Stimulated activated CD8-positive, alpha-beta memory T cell treated with anti-CD3 and anti-CD28 coated beads, Interleukin-4, amount 100 ng/mL, for 48 hours (primary cell): Measurements from ENCODE around the gene ZSWIM7.

Source experiments
- DNase-seq: peaks from one replicate; pipeline ENCODE4 v3.0.0-alpha.2; 2020

The ZSWIM7 gene

DNA sequence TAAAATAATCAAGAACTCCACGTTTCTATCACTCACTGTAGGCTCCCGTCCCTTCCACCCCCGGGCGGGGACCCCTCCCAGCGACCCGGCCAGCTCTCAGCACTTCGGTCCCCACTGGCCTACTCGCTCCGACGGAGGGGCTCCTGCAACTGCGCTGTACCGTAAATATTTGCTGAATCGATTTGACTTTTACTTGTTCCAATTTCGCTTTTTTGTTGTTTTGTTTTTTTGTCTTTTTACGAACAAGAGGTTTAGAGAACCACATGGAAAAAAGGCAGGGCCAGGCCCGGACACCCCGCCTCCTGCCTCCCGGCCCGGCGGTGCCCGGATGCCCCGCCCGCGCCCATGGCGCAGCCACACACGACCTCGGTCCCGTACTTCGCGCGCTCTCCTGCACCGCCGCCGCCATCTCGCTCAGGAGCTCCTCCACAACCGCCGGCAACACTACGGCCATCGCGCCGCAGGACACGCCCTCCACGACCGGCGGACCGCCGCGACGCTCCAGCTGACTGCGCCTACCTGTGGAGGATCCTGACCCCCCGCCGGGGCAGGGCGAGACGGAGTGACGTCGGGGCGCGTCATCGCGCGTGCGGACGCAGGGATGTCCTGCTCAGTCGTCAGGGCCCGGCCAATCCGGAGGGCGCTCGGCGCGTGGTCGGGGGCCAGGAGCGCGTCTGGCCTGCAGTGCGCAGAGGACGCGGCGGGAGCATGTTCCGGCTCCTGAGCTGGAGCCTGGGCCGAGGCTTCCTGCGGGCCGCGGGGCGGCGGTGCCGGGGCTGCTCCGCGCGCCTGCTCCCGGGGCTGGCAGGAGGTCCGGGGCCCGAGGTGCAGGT, at the start of gene ZSWIM7, which contains the start of gene TTC19:
ZSWIM7 (minus strand) TSS at position 564 of the 833 bp plus-strand sequence; CDS start at position 454, 110 bp downstream.
TTC19 (plus strand) TSS at position 684 of the 833 bp plus-strand sequence; CDS start at position 709, 25 bp downstream.
- DNase-seq = peak; percentile 98

- no peak for DNase-seq
Measured at GRCh38 chr17:16048811-16049449, 49.4 kb upstream of the ZSWIM7 start.

GRCh38 chr17:16046966-16047365, 47.5 kb upstream of the ZSWIM7 start:
- no peak for DNase-seq

DNA sequence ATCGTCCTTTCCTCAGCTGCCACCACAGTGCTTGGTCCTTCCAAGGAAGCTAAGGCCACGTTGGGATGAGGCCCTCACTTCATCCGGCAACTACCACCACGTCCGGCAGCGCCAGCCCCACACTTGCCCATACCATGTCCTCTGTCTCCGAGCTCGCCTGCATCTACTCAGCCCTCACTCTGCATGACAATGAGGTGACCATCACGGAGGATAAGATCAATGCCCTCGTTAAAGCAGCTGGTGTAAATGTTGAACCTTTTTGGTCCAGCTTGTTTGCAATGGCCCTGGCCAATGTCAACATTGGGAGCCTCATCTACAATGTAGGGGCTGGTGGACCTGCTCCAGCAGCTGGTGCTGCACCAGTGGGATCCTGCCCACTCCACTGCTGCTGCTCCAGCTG, 45.0 kb upstream of the ZSWIM7 start:
- no peak for DNase-seq

GRCh38 chr17:16040710-16041251, 41.3 kb upstream of the ZSWIM7 start:
- no peak for DNase-seq

- no peak for DNase-seq
Measured at GRCh38 chr17:16037636-16038035, 38.1 kb upstream of the ZSWIM7 start.

DNA sequence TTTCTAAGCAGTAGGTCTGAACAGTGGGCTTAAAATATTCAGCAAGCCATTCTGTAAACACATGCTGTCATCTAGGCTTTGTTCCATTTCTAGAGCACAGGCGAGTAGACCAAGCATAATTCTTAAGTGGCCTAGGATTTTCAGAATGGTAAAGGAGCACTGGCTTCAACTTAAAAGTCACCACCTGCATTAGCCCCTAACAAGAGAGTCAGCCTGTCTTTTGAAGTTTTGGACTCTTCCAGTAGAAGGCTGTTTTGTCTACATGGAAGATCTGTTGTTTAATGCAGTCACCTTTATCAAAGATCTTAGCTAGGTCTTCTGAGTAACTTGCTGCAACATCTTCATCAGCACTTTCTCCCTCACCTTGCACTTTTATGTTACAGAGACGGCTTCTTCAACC, 36.8 kb upstream of the ZSWIM7 start:
- no peak for DNase-seq

DNA sequence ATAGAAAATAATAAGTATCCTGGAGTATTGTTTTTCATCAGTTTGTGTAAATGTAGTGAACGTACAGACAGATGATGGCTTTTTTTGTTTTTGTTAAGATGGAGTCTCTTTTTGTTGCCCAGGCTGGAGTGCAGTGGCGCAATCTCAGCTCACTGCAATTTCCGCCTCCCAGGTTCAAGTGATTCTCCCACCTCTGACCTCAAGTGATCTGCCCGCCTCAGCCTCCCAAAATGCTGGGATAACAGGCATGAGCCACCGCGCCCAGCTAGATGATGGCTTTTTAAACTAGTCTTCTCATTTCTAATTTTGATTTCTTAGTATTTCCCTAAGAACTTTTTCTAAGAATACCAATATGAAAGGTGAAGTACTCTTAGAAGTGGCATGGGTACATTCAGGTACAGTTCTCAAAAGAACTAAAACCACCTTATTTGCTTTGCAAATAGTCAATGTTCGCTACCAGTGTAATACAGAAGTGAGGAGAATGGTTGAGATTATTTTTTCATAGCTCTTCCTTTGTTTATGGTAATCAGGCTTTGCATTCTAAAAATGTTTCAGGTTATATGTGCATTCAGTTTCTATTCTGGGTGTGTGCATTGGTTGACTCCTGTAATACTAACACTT, 34.3 kb upstream of the ZSWIM7 start:
- DNase-seq = no peak

DNA sequence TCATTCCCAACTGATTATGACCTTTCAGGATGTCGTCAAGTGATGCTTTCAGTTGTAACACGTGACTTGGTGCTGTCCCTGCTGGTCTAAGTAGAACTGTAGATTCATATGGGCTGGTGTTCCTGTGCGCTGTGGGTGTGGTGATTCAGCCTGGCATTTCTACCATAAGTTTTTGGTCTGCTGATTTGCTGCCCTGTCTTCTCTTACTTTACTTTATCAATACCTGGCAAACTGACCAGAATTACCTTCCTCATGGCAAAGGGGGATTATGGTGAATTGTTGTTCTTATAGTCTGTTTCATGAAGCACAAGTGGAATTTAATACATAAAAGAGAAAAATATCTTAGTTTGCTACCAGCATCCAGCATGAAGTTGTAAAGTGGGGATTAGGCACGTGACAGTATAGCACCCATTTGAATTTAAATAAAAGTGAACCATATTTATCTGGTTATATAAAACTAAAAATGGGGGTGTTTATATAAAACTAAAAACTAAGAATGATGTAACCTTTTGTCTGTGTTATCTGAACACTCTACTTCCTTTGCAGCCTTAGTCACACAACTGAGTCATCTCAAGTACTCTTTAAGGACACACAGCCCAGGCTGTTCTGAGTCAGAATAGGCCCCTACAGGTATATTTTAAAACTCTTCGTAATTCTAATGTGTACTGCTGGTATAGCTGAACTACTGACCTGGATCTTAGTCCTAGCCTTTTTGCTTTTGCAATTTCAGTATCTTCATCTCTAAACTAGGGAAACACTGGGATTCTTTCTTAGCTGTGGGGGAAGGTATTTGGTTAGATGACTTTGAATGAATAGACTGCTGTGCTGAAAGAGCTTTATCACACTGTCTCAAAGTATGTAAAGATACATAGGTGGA, 28.4 kb upstream of the ZSWIM7 start:
- DNase-seq = peak; percentile 62

DNA sequence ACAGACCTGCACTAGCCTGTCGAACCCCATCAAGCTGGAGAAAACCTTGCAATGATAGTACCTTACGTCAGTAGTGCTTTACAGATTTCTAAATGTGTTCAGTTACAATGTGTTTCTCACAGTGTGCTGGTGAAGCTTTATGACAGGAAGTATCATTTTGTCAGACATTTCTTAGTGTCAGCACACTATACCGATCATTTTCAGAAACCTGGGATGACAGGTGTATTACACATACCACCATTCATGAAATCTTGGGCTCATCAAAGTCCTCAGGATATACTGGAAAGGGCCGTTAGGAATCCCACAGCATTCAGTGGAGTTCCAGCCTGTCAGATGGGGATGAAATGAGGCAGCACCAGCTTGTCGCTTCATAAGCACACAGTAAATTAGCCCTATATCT, 27.4 kb upstream of the ZSWIM7 start:
- no peak for DNase-seq

DNA sequence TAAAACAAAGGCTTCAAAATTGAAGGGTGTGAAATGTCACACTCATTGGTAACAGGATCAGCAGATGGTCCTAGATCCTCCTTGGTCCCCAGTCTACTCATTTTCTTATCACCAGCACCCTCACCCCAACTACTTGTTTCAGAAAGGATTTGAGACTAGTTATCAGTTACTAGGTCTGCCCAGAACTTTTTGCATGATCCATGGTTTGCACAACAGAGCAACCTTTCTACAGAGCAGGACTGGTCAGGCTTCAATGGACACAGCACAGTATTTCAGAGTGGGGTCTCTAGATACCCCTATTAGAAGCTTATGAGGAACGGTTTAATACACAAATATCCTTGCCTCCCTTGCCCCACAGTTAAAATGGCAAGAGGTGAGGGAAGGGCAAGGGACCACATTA, 25.7 kb upstream of the ZSWIM7 start:
- DNase-seq = no peak

DNA sequence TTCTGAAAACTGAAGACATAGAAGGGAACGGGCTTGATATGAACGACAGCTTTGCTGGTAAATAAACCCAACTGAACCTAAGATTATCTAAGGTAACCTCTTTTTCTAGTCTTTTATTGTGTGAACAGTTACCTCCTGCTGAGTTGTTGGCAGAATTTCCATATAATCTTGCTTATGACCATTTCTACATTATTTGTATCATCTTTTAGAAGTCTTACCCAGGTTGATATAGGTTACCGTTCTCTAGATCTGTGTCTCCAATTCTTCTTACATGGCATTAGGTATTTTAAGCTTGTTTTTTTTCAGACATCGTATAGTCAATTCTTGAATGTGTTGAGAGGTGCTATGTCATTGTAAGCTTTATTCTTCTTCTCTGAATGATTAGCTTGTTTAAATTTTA, 24.4 kb upstream of the ZSWIM7 start:
- no peak for DNase-seq

- DNase-seq = no peak
Measured at GRCh38 chr17:16019347-16019746, 19.8 kb upstream of the ZSWIM7 start.

DNA sequence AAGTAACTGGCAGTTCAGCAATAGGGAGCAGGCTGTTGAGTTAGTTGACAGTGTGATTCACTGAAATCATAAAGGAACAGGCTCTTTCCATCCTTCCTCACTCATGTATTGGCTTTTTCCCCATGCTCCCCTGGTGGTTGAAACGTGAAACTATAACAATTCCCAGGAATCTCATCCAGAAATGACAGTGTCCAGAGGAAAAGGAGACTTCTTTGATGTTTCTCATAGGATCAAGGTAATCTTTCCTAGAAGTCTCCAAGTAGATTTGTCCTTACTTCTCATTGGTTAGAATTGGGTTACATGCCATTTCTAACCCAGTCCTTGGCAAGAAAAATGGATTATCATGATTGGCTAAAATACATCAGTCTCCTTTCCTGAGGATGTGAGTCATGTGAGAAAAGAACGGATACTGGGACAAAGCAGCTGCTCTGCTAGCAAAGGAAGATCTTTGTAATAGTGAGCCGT, 14.5 kb upstream of the ZSWIM7 start:
- DNase-seq = no peak

DNA sequence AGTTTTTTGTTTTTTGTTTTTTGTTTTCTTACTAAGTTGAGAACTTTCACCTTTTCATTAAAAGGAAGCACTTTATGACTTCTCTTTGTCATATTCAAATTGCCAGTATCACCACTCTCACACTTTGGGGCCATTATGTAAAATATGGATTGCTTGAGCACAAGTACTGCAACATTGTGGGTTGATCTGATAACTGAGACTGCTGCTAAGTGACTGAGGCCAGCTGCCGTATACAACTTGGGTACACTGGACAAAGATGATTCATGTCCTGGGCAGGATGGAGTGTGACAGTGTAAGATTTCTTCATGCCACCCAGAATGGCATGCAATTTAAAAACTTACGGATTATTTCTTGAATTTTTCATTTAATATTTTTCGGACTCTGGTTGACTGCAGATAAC, 7.9 kb upstream of the ZSWIM7 start:
- DNase-seq = no peak

- DNase-seq = no peak
Measured at GRCh38 chr17:16005636-16006035, 6.1 kb upstream of the ZSWIM7 start.

DNA sequence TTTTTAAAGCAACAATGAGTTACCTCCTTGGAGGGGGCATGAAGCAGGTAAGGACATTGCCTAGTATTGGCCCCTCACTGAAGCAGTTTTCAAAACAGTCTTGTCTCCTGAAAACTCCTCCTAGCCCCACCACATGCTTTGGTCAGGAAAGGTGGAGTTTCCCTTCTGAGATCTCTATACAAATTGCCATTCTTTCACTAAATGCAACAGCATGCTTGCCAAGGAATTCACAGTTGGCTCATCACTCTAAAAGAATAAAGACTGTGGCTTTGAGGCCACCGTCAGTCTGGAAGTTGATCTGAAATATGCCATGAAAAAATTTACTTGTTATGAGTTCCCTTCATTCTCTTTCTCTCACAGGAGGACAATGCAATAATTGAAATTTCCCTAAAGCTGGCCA, 4.3 kb upstream of the ZSWIM7 start:
- DNase-seq = no peak

DNA sequence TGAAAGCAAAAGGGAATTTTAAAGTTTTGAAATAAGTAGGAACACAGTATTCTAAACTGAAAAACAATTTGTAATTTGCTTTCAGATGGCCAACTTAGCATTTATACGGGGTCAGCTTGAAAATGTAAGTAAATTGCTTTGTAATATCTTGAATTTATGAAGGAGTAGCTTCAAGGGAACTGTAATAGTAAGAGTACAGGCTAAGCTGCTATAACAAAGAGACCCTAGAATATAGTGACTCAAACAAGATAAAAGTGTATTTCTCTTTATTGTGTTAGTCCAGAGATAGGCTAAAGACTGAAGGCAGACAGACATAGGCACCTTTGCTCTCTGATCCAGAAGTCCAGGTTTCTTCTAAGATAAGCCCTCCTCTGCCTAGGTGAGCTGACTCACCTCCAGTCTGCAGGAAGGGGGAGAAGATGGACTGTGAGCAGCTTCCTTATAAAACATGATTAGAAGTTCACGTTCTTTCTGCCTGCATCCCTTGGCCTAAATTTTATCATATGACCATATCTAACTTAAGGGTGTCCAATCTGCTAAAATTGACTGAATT, 3.3 kb upstream of the ZSWIM7 start:
- no peak for DNase-seq

DNA sequence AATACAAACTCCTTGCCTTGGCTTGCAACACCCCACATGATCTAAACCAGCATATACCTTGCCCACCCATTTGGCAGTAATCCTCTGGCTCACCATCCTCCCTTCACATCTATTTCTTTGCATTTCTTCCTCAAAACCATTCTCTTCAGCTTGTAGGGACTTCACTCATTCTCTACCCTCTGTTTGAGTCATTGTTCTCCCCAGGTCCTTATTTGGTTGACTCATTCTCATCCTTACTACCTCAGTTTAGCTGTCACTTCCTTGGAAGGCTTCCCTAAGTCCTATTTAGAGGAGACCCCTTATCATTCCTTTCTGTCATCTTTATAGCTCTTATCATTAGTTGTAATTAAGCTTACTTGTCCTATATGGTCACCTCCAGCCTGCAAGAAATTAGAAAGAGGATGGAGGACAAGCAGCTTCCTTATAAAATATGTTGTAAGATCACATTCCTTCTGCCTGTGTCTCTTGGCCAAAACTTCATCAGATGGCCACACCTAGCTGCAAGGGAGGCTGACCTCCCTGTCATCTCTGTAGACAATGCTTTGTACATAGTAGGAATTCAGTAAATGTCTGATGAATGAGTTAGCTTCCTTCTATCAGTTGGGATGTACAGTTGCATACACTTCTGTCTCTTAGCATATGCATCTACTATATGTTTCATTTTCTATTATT, 1.9 kb upstream of the ZSWIM7 start:
- DNase-seq = no peak

DNA sequence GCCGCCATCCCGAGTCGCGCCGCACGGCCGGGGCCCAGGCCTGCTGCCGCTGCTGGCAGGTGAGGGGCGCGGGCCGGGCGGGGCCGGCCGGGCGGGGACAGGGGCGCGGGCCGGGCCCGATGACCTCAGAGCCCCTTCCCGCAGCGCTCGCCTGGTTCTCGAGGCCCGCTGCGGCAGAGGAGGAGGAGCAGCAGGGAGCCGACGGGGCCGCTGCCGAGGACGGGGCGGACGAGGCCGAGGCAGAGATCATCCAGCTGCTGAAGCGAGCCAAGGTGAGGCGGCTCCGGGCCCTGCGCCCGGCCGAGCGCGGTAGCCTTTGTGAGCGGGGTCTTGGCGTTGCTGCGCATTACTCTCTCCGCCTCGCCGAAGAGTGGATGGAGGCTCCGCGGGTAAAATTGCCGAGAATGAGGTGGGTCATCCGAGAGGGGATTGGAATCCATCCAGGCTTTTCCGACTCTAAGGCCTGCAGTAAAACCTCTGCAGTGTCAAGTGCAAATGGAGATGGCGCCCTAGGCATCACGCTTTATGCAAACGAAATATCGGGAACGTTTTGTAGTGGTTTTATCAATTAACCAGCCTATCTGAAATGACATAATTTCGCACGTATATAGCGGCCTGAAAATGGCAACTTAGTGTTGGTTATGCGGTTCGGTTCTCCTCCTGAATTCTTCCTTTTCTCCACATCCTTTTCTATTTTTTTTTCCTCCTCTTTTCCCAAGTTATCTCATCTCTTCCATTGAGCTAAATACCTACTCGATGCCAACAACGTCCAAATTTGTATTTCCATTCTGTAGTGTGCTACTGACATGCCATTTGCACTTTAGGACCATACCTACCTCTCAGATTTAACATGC, 697 bp upstream of the ZSWIM7 start:
- no peak for DNase-seq
